Chondrocyte (in vitro differentiated cells): Measurements from ENCODE around the gene LASP1. TPM values are rescaled to one million over a fixed set of nuclear protein-coding genes. Genes with fewer than 3 reads are reported as not detected.
A peak's percentile ranks its signal among the peaks of the same experiment; 100 is the strongest.

Source experiments
- DNase-seq: peaks from one replicate; pipeline ENCODE4 v3.0.0; 2021; ENCODE audit warnings: mixed read lengths, low spot score
- H3K27ac Mint-ChIP-seq: one replicate; pipeline ENCODE4 v1.8.0; 2021; ENCODE audit warnings: mild to moderate bottlenecking, moderate library complexity, mixed read lengths; ENCODE audit not compliant: unreplicated experiment
- H3K27me3 Mint-ChIP-seq: 2 replicates; pipeline ENCODE4 v1.8.0; 2021; ENCODE audit warnings: low read depth, mixed read lengths
- H3K36me3 Mint-ChIP-seq: 2 replicates; pipeline ENCODE4 v1.8.0; 2021; ENCODE audit warnings: low read depth, mixed read lengths
- H3K4me1 Mint-ChIP-seq: 2 replicates; pipeline ENCODE4 v1.8.0; 2021; ENCODE audit warnings: low read depth, mild to moderate bottlenecking, mixed read lengths
- H3K4me3 Mint-ChIP-seq: one replicate; pipeline ENCODE4 v1.8.0; 2021; ENCODE audit warnings: mild to moderate bottlenecking, moderate library complexity, mixed read lengths; ENCODE audit not compliant: unreplicated experiment
- H3K9me3 Mint-ChIP-seq: 2 replicates; pipeline ENCODE4 v1.8.0; 2021; ENCODE audit warnings: low read depth, mixed read lengths
- total RNA-seq: library from RNA; stranded (reverse); gene quantifications from 3 replicates; pipeline ENCODE4 v1.2.1, GENCODE V29; 2021
- TF ChIP-seq, protein P1 (sequence below): fragments of 200-600 bp; sonication (generic); IDR thresholded peaks from 2 replicates; pipeline ENCODE4 v1.5.0; 2021; ENCODE audit warnings: antibody characterized with exemption, mild to moderate bottlenecking, moderate library complexity

The LASP1 gene
- total RNA-seq, 1 donor from 2014 or later: 599 TPM

DNA sequence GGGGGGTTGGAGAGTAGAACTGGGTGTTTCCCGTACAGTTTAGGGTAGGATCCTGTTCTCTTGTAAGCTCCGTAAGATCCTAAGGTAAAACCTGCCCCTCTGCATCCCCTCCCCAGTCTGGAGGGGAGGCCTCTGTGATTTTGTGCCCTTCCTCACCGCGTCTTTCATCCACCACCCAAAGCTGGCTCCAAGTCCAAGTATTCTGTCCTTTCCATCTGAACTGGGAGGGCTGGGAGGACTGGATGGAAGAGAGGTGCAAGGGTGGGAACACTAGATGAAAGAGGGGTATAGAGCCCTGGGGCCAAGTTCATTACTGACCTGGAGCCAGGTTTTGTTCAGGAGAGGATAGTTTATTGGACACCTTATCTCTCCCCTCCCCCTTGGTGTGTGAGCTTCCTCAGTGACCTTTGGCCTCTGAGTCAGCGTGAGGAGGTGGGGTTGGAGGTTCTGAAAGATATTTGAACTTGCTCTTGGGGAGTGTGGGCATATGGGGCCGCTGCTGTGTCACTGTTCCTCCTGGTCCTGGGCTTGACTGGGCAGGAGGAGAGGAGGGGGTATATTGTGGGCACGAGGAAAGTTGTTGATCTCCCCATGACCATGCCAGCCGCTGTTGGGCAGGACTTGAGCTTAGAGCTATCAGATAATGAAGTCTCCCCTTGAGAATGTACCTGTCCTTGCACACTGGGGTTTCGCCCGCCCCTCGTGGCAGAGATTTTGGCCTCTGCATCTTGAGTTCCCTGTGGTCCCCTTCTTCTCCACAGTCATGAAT lies 1.6 kb downstream of the LASP1 start:
- TF ChIP-seq, protein P1, sequence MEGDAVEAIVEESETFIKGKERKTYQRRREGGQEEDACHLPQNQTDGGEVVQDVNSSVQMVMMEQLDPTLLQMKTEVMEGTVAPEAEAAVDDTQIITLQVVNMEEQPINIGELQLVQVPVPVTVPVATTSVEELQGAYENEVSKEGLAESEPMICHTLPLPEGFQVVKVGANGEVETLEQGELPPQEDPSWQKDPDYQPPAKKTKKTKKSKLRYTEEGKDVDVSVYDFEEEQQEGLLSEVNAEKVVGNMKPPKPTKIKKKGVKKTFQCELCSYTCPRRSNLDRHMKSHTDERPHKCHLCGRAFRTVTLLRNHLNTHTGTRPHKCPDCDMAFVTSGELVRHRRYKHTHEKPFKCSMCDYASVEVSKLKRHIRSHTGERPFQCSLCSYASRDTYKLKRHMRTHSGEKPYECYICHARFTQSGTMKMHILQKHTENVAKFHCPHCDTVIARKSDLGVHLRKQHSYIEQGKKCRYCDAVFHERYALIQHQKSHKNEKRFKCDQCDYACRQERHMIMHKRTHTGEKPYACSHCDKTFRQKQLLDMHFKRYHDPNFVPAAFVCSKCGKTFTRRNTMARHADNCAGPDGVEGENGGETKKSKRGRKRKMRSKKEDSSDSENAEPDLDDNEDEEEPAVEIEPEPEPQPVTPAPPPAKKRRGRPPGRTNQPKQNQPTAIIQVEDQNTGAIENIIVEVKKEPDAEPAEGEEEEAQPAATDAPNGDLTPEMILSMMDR: peak; percentile 50
- DNase-seq: no peak
- H3K4me3 Mint-ChIP-seq: peak overlapping the region; percentile 97
- H3K9me3 Mint-ChIP-seq: no peaks in the 10 kb centered on the region
- peaks cover 68% of the 10 kb centered on the region for H3K4me1 Mint-ChIP-seq
- H3K27me3 Mint-ChIP-seq: no peaks in the 10 kb centered on the region
- peaks cover 10% of the 10 kb centered on the region for H3K36me3 Mint-ChIP-seq
- H3K27ac Mint-ChIP-seq: peak overlapping the region; percentile 96

DNA sequence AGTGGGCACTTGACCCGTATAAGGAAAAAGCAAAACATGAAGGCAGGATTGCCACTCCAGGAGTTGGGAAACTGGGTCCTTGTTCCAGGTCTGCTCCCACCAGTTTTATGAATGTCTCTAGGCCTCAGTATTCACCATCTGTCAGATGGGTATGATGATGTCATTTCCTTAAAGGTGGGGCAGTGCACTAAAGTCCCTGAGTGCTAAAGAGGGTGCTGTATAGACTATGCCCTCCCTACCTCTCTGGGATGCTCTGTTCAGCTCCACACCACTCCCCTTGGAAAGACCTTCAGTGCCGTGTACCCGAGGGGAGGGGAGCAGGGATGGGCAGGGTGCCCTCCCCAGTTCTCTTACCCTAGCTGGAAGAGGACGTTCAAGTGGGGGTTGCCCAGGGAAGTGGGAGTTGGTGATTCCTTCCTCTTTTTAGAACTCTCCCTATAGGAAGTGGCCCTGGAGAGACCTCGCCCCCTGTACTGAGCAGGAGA lies 2.2 kb downstream of the LASP1 start:
- H3K9me3 Mint-ChIP-seq: no peaks in the 10 kb centered on the region
- TF ChIP-seq, protein P1: no peak
- no peak for DNase-seq
- H3K27me3 Mint-ChIP-seq: no peaks in the 10 kb centered on the region
- peaks cover 75% of the 10 kb centered on the region for H3K4me1 Mint-ChIP-seq
- peaks cover 10% of the 10 kb centered on the region for H3K36me3 Mint-ChIP-seq
- peak overlapping the region; percentile 96 for H3K27ac Mint-ChIP-seq
- H3K4me3 Mint-ChIP-seq: peak overlapping the region; percentile 97

DNA sequence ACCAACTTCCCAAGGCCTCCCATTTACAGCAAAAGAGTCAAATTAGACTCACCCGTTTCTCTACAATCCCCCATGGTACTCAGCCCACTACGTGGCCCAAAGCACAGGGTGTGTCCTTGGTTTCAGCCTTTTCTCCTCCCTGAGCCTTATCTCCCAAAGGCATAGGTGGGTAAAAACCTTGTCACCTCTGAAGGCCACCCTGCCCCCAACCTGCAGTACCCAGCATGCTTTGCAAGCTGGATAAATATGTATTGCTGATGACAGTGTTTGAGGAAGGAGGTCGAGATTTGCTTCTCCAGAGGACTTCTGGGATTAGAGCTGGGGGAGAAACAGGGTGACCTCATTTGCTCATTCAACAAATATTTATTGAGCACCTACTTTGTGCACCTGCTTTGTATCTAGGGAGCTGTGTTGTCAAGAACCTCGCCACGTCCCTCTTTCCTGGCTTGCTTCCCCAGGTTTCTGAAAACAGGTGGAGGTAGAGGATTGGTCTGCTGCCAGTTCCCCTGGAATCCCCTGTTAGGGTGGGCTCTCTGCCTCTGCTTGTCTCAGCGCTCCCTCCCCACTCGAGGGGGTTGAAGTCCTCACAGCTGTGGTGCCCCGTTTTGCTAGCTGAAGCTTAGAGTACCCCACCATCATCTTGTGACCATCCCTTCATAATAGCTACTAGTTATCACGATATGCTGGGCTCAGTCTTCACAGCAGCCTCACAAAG lies 3.0 kb downstream of the LASP1 start:
- Mint-ChIP-seq H3K27me3 (no peaks in the 10 kb centered on the region), H3K27ac (peak overlapping the region; percentile 96), H3K4me1 (peaks cover 76% of the 10 kb centered on the region), H3K4me3 (peak overlapping the region; percentile 97), H3K36me3 (peaks cover 10% of the 10 kb centered on the region), H3K9me3 (no peaks in the 10 kb centered on the region)
- DNase-seq: no peak
- TF ChIP-seq, protein P1: no peak

DNA sequence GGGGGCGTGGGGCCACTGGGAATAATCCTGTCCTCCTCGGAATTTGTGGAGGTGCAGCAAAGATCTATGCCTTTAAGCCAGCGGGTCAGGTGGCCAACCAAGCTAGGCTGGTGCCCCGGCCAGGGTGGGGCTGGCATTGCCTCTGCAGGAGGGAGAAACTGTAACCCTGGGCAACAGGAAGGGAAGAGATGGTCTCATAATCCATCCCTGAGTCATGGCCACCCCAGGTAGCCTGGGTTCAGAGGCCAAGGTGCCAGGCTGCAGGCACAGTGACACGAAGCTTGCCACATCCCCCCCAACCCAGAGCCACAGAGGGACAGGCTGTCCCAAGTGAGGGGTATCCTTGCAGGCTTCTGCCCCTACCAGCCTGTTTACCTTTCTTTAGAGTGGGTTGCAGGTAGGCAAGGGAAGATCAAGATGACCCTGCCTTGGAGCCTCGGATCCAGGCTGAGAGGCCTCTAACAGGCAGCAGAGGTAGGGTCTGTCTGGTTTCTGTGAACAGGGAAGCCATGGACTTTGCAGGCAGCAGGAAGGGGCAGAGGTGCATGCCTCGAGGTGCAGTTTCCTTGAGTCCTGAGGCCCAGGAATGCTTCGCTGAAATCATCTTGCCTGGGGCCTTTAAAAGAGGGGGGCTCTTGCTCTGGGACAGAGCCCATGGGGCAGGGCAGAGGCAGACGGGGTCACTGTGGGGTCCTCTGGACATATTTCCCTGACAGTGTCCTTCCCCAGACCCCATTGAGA lies 4.0 kb downstream of the LASP1 start:
- no peak for DNase-seq
- peaks cover 76% of the 10 kb centered on the region for H3K4me1 Mint-ChIP-seq
- peak overlapping the region; percentile 97 for H3K4me3 Mint-ChIP-seq
- TF ChIP-seq, protein P1: no peak
- no peaks in the 10 kb centered on the region for H3K27me3 Mint-ChIP-seq
- H3K36me3 Mint-ChIP-seq: peaks cover 16% of the 10 kb centered on the region
- H3K27ac Mint-ChIP-seq: peak overlapping the region; percentile 96
- H3K9me3 Mint-ChIP-seq: no peaks in the 10 kb centered on the region
